ENCODE data around the gene OR13J1.

Gene OR13J1

GRCh38 chr9:35856882-35857281 is 13.3 kb downstream of the OR13J1 start:
- H3K4me3 Mint-ChIP-seq, result no peak overlapping the region
- no peaks in the 10 kb centered on the region for H3K36me3 Mint-ChIP-seq (ENCODE audit: low read depth)
- H3K4me1 Mint-ChIP-seq (ENCODE audit: low read depth), result no peaks in the 10 kb centered on the region

DNA sequence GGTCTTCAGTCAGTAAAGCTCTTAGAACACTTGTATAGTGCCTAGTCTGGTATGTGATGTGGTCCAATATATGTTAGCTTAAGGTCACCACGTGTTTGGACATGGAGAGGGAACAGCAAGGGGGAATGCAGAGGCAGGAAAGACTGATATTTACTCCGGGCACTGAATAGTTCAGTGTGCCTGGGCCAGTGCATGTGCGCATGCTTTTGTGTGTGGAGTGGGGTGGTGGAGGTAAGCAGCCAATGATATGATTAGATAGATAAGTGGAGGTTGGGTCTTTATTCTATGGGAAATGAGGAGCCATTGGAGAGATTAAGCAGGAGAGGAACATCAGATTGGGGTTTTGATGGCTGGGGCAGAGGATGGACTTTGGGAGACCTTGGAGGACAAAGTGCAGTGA is 14.0 kb downstream of the OR13J1 start:
- H3K27ac Mint-ChIP-seq, result no peak overlapping the region
- no peak overlapping the region for H3K4me3 Mint-ChIP-seq
- H3K27me3 Mint-ChIP-seq (ENCODE audit: low read depth), result peaks cover 18% of the 10 kb centered on the region
- H3K9me3 Mint-ChIP-seq, result no peaks in the 10 kb centered on the region
- H3K36me3 Mint-ChIP-seq (ENCODE audit: low read depth), result no peaks in the 10 kb centered on the region
- H3K4me1 Mint-ChIP-seq (ENCODE audit: low read depth), result no peaks in the 10 kb centered on the region

More at GRCh38 chr9:35856882-35857281, 13.3 kb downstream of the OR13J1 start:
- H3K27me3 Mint-ChIP-seq (ENCODE audit: low read depth), result peaks cover 22% of the 10 kb centered on the region
- H3K9me3 Mint-ChIP-seq, result no peaks in the 10 kb centered on the region
- no peak overlapping the region for H3K27ac Mint-ChIP-seq

DNA sequence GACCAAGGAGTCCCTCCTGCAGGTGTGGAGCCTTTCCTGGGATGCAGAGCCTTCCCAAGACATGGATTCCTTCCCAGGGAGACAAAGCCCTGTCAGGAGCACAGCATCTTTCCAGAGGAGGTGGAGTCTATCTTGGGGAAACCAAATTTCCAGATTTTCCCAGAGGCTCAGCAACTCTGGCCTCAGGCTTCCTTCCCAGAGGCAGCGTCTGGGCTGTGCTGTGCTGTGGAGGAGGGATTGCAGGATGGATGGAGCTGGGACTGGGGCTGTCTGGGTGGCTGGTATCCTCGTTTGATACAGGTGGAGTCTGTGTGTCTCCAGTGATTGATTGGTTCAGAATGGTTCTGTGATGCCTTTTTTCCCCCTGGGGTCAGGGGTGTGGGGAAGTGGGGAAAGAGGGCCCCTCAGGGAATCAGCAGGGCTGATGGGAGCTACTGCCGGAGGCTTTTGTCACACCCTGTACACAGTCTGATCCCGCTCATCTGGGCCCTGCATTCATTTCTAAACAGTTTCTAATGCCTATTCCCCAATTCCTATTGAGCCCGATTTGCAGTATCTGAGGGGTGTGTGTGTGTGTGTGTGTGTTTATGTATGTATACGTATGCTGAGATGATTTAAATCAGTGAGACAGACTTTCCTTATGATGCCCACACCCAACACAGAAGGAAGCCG is 16.0 kb downstream of the OR13J1 start:
- H3K9me3 Mint-ChIP-seq, result no peaks in the 10 kb centered on the region
- H3K27me3 Mint-ChIP-seq (ENCODE audit: low read depth), result peaks cover 16% of the 10 kb centered on the region
- no peak overlapping the region for H3K4me3 Mint-ChIP-seq

GRCh38 chr9:35852876-35853865 is 17.0 kb downstream of the OR13J1 start:
- Mint-ChIP-seq H3K4me3 (no peak overlapping the region), H3K9me3 (no peaks in the 10 kb centered on the region), H3K27ac (no peak overlapping the region), H3K27me3 (ENCODE audit: low read depth) (peaks cover 16% of the 10 kb centered on the region), H3K4me1 (ENCODE audit: low read depth) (peaks cover 2% of the 10 kb centered on the region), H3K36me3 (ENCODE audit: low read depth) (no peaks in the 10 kb centered on the region)

More for the DNA sequence above, 16.0 kb downstream of the OR13J1 start:
- Mint-ChIP-seq H3K4me1 (ENCODE audit: low read depth) (no peaks in the 10 kb centered on the region), H3K36me3 (ENCODE audit: low read depth) (no peaks in the 10 kb centered on the region), H3K27ac (no peak overlapping the region)

- H3K27me3 Mint-ChIP-seq (ENCODE audit: low read depth), result peaks cover 15% of the 10 kb centered on the region
- no peaks in the 10 kb centered on the region for H3K36me3 Mint-ChIP-seq (ENCODE audit: low read depth)
- peaks cover 3% of the 10 kb centered on the region for H3K4me1 Mint-ChIP-seq (ENCODE audit: low read depth)
- H3K27ac Mint-ChIP-seq, result no peak overlapping the region
- no peaks in the 10 kb centered on the region for H3K9me3 Mint-ChIP-seq
- H3K4me3 Mint-ChIP-seq, result no peak overlapping the region
These were observed 17.9 kb downstream of the OR13J1 start for GRCh38 chr9:35852267-35852815.

DNA sequence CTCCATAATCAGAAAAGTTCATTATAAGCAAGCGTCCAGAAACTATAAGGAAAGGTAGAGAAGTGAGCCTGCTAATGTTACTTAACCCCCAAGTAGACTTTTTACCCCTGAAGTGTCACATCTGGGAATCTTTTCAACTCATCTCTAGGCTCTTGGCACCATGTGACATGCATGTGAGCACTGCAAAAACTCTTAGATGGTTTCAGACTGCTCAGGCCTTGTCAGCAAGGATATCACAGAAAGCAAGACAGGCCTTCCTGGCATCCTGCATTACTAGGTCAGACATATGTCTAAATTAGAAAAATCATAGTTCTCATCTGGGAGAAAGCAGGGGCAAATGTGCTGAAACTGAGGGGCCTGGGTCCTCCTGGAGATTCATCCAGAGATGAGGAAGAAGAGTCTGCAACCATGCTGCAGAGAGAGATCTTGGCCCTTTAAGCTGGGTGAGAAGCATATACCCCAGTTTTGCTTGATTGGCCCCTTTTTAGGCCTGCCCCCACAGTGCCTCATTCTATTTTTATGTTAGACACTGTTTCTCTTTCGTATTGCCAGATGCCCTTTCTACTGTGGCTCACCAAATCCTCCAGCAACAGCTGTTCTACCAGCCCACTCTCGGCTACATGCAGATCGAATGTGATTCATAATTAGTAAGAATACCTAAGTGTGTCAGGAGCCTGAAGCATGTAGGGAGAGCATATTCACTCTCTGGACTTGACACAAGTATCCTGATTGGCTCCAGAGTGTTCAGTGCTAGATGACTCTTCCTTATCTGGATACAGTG is 22.2 kb downstream of the OR13J1 start:
- Mint-ChIP-seq H3K36me3 (ENCODE audit: low read depth) (no peaks in the 10 kb centered on the region), H3K27ac (no peak overlapping the region), H3K4me1 (ENCODE audit: low read depth) (peaks cover 17% of the 10 kb centered on the region), H3K4me3 (no peak overlapping the region), H3K9me3 (no peaks in the 10 kb centered on the region), H3K27me3 (ENCODE audit: low read depth) (peaks cover 8% of the 10 kb centered on the region)

- Mint-ChIP-seq H3K4me1 (ENCODE audit: low read depth) (peaks cover 17% of the 10 kb centered on the region), H3K27ac (no peak overlapping the region), H3K9me3 (no peaks in the 10 kb centered on the region), H3K27me3 (ENCODE audit: low read depth) (peaks cover 5% of the 10 kb centered on the region), H3K4me3 (no peak overlapping the region), H3K36me3 (ENCODE audit: low read depth) (no peaks in the 10 kb centered on the region)
These were observed 24.1 kb downstream of the OR13J1 start for GRCh38 chr9:35845824-35846771.

DNA sequence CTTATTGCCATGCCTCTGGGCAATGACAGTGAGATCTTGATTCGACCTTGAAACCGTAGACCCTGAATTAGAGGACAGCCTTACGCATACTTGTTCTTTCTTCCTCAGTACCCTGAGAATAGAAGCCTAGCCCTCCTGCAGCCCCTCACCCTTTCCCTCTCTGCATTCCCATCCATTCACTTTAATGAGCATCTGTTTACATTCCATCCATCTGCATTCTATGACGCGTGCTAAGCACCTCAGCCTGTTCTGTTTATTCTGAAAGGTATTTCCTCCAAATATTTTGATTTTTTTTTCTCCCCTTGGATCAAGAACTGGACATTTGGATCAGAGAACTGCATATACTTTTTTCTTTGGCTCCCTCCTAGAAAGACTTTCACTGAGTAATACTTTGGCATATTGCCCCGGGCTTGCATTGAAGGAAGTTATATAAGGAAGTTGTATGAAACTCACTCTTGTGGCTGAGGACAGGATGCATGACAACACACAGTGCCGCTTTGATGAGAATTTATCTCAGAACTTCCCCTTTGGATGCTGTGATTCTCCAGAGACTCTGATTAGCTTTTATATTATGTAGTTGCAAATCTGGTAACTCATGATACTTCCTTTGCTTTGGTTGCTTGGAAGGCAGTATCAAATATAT is 25.5 kb downstream of the OR13J1 start:
- Mint-ChIP-seq H3K4me3 (no peak overlapping the region), H3K27me3 (ENCODE audit: low read depth) (no peaks in the 10 kb centered on the region), H3K27ac (no peak overlapping the region), H3K36me3 (ENCODE audit: low read depth) (no peaks in the 10 kb centered on the region), H3K9me3 (no peaks in the 10 kb centered on the region), H3K4me1 (ENCODE audit: low read depth) (peaks cover 17% of the 10 kb centered on the region)

GRCh38 chr9:35842795-35843194 is 27.4 kb downstream of the OR13J1 start:
- H3K27me3 Mint-ChIP-seq (ENCODE audit: low read depth), result no peaks in the 10 kb centered on the region
- H3K4me3 Mint-ChIP-seq, result no peak overlapping the region
- H3K9me3 Mint-ChIP-seq, result no peaks in the 10 kb centered on the region
- H3K36me3 Mint-ChIP-seq (ENCODE audit: low read depth), result no peaks in the 10 kb centered on the region
- H3K27ac Mint-ChIP-seq, result no peak overlapping the region
- peaks cover 14% of the 10 kb centered on the region for H3K4me1 Mint-ChIP-seq (ENCODE audit: low read depth)

DNA sequence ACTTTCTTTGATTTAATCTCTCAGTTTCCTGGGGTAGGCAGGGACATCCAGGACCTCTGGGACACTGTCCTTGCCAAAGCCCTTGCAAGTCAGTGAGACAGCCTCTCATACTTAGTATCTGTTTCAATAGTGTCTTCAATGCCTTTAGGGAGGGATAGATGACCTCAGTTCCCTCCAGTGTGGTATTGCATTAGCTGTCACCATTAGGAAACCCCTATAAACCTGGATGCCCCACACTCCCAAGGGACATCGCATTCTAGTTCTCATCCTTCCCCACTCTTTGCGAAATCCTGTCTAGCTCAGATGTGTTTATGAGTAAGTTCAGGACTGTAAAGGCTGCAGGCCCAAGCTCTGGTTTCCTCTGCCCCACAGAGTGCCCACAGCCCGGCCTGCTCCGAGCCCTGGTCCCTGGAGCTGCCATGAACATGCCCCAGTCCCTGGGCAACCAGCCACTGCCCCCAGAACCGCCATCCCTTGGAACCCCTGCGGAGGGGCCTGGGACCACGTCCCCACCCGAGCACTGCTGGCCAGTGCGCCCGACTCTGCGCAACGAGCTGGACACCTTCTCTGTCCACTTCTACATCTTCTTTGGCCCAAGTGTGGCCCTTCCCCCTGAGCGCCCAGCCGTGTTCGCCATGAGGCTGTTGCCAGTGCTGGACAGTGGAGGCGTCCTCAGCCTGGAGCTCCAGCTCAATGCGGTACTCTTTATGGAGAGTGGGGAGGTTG is 28.0 kb downstream of the OR13J1 start:
- H3K4me3 Mint-ChIP-seq, result no peak overlapping the region
- H3K36me3 Mint-ChIP-seq (ENCODE audit: low read depth), result no peaks in the 10 kb centered on the region
- H3K9me3 Mint-ChIP-seq, result no peaks in the 10 kb centered on the region
- no peak overlapping the region for H3K27ac Mint-ChIP-seq
- H3K27me3 Mint-ChIP-seq (ENCODE audit: low read depth), result no peaks in the 10 kb centered on the region
- H3K4me1 Mint-ChIP-seq (ENCODE audit: low read depth), result peaks cover 14% of the 10 kb centered on the region

DNA sequence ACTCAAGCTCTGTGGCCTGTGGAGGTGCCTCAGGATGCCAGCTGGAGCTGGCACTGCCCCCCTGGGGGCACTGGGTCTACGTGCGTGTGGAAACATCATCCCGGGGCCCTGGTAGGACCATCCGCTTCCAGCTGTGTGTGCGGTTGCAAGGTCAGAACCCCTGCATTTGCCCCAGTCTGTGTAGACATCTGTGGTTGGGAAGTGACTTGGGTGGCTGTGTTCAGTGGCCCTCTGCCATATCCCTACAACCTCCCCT is 28.6 kb downstream of the OR13J1 start:
- Mint-ChIP-seq H3K4me1 (ENCODE audit: low read depth) (peaks cover 14% of the 10 kb centered on the region), H3K4me3 (no peak overlapping the region), H3K36me3 (ENCODE audit: low read depth) (no peaks in the 10 kb centered on the region), H3K27ac (no peak overlapping the region), H3K27me3 (ENCODE audit: low read depth) (no peaks in the 10 kb centered on the region), H3K9me3 (no peaks in the 10 kb centered on the region)

DNA sequence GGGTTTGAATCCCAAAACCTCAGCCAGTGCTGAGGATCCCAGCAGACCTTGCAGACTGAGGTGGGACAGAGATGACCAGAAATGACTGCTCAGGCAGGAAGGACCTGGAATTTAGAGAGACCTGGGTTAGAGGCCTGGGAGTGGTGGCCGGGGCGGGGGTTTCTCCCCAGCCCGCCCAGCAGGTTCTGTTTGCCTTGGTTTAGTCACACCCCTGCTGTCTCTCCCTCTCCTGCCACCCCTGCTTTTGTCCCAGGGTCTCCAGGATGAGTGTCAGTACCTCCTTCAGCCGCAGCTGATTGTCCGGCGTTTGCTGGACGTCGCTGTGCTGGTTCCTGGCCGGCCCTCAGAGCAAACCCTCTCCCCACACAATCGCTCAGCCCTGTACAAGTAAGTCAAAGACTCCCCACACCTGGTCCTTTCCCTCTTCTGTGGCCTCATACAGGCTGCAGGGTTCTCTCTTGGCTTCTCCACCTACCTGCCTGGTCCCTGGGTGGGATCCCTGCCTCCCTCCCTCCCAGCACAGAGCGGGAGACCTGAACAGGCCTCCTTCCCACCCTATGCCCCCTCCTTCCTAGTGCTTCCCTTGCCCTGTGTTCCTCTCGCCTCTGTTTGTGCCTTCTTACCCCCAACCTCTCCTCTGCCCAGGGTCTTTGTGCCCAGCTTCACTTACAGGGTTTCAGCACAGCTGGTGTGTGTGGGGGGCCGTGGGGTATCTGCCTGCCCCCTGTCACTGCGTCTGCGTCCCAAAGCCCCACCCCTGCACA is 29.1 kb downstream of the OR13J1 start:
- Mint-ChIP-seq H3K27ac (no peak overlapping the region), H3K36me3 (ENCODE audit: low read depth) (no peaks in the 10 kb centered on the region), H3K4me3 (no peak overlapping the region), H3K9me3 (no peaks in the 10 kb centered on the region), H3K4me1 (ENCODE audit: low read depth) (peaks cover 14% of the 10 kb centered on the region), H3K27me3 (ENCODE audit: low read depth) (no peaks in the 10 kb centered on the region)

Data from T-helper 1 cell treated with Interleukin-12 subunit alpha and Interleukin-12 subunit beta and Interleukin-4 antibody, amounts not matched to agents 30 μg/mL and 1 μg/mL, for 36 hours (primary cell).